CD4-positive, alpha-beta T cell treated with Interleukin-15 for 4 hours (primary cell): Measurements from ENCODE around the gene SNX18.

Source experiments
- DNase-seq: peaks from one replicate; pipeline ENCODE4 v3.0.0-alpha.2; 2020; ENCODE audit warnings: low spot score

The SNX18 gene

GRCh38 chr5:54541823-54542783 lies 24.5 kb downstream of the SNX18 start:
- DNase-seq = no peak

GRCh38 chr5:54544044-54544443 lies 26.5 kb downstream of the SNX18 start:
- no peak for DNase-seq

GRCh38 chr5:54545796-54546195 lies 28.2 kb downstream of the SNX18 start:
- DNase-seq = no peak

DNA sequence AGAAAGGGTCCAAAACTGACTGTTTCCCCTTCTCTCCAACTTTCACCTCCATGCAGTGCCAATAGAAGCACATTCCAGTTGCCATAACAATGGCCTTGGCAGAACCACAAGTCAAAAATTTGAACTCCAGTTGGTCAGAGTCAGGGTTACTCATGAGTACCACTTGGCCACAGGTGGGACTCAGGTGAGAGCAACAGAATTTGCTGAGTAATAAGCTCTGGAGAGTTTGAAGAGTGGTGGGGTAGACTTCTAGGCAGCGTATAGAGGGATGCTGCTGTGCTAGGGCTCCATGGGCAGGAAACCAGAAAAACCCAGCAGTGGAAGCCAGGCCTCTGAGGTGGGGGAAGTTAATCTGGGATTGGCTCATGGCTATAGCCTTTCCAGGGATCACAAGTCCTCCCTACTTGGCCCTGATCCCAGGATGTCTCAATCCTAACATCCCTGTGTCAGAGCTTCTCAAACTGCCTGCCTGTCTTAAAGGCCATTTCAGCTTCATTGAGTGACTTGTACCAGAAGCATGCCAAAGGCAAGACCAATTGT lies 30.2 kb downstream of the SNX18 start:
- no peak for DNase-seq

DNA sequence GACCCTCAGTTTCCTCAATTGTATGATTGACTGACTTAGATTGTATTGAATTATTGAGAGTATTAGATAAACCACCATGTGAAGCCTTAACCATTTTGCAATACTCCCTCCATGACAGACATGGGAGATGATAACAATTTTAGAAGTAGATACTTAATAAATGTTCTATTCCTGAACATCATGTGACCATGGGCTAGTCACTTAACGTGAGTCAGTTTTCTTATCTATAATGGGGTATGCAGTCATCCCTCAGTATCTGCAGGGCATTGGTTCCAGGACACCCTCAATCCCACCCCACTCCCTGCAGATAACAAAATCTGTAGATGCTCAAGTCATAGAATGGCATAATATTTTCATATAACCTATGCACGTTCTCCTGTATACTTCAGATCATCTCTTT lies 31.0 kb downstream of the SNX18 start:
- no peak for DNase-seq

DNA sequence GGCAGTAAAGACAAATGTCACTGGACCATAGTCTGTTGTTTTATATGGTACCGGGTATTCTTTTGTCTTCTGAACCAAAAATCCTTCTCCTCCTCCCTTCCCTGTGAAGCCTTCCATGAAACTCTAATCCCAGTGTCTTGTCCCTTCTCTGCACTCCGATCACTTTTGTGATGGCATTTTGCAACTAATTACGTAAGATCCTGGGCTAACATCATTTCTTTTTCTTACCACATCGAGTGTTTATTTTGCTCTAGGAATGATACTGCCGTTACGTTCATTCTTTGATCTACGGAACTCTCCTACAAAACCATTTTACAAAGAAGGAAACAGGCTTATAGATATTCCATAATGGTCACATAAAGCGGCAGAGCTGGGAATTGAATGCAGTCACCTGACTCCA lies 33.7 kb downstream of the SNX18 start:
- no peak for DNase-seq

- no peak for DNase-seq
These were observed 34.4 kb downstream of the SNX18 start for GRCh38 chr5:54551926-54552325.

DNA sequence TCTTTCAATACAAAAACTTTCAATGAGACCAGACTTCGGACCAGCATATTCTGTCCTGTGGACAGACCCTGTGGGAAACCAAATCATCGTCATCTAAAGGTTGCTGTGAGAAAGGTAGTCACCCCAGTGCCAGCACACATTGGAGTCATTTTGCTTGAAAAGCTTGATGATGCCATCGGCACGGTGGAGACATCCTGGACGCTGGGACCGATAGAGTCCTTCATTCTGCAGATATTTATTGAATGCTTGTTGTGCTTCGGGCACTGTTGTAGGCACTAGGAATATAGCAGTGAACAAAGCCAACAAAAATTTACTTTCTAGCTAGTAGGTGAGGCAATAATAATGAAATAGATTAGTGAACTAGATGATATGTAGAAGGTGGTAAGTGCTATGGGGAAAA lies 34.9 kb downstream of the SNX18 start:
- DNase-seq = no peak

- no peak for DNase-seq
These were observed 36.2 kb downstream of the SNX18 start for GRCh38 chr5:54553659-54554207.

DNA sequence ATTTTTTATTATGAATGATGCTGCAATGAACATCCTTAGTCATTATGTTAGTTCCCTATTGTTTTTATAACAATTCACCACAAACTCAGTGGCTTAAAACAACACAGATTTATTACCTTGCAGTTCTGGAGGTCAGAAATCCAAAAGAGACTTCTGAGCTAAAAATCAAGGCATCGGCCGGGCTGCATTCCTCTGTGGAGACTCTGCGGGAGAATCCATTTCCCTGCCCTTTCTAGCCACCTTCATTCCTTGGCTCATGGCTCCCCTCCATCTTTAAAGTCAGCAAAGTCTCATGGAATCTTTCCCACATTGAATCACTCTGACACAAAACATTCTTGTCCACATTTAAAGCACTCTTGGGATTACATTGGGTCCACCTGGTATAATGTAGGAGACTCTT lies 38.6 kb downstream of the SNX18 start:
- DNase-seq = no peak

DNA sequence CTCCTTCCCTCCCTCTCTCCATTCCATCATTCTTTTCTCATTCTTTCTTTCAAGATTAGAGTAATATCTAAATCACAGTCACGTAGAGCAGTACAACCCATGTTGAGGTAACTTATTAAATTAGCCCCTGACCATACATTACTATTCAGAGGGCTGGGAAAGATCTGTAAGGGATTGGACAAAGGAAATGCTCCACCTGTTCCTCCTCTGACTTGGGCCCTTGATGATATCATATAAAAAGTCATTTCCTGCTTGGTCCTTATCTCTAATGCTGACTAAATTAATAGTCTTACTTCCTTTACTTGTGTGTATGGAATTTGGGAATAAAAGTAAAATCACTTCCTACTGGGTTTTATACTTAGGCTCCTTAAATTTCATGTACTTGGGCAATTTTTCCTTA lies 40.8 kb downstream of the SNX18 start:
- no peak for DNase-seq

GRCh38 chr5:54561651-54562050 lies 44.1 kb downstream of the SNX18 start:
- no peak for DNase-seq

GRCh38 chr5:54563083-54563761 lies 45.7 kb downstream of the SNX18 start:
- DNase-seq = no peak

- no peak for DNase-seq
These were observed 50.4 kb downstream of the SNX18 start for GRCh38 chr5:54567996-54568395.

DNA sequence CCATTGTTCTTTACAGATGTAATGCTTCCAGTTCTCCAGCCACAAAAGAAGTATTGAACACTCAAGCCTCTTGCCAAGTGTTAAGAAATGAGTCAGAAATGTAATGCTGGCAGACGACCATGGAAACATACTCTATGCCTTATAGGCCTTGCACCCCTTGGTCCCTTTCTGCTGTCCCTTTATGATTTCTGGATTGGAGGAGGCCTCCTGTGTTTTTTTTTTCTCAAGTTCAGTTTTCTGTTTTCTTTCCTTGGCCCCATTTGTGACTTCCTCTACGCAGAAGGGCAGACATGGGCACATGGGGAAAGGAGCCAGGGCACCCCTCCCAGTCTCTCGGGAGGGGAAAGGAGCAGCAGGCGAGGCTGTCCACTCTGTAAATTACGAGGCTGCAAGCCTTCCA lies 53.4 kb downstream of the SNX18 start:
- DNase-seq = no peak

DNA sequence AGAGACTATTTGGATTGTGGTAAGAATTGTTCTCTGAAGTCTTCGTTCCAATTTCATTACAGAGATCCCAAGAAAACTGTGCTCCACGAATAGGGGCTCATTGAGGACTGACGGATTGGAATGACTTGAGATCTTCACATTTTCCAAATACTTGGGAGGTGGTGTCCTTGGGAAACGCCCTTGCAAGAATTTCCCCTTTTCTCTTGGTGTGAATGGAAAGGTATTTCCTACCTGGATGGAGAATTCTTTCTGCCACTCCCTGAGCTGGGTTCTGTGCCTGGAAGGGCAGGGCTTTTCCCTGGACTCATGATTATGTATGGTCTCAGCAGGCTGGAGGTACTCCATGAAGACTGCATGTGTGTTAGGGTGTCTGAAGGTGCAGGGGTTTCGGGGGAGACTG lies 53.9 kb downstream of the SNX18 start:
- DNase-seq = no peak

DNA sequence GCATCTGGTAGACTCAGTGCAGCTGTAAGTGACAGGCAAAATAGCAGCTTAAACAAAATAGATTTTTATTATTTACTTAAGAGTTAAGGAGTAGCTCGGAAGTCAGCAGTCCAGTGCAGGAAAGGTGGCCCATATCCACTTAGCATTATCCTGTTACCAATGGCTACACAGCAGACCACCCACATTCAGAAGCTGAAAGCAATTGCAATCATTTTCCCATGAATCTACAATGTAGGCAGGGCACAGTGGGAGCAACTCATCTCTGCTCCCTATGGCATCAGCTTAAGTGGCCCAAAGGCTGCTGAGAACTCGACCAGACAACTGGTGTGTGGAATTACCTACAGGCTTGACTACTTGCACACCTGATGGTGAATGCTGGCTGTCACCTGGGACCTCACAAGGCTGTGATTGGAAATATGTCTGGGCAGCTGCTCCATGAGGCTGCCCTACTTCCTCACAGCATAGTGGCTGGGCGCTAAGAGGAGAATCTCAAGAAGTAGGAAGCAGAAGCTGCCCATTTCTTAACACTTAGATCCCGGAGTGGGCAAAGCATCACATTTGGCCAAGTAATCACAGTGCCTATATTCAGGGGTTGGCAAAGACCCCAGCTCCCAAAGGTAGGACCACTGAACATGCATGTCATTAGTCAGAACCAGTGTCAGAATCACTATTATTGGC lies 56.4 kb downstream of the SNX18 start:
- DNase-seq = no peak

DNA sequence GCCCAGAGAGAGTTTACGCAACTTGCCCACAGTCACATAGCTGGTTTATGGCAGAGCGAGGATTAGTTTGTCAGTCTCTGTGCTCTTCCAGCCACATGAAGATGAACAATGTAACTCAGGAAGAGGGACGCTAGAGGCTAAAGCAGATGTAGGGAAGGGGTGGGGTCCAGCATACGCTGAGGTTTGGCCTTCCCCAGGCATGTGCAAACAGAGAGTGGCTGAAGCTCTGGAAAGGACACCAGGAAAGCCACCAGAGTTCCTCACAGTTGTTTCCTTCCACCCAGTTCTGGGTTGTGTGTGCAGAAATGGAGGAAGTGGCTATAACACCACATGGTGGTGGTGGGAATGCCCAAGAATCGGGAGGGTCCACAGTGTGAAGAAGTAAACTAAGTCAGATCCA lies 60.0 kb downstream of the SNX18 start:
- DNase-seq = no peak

- no peak for DNase-seq
These were observed 60.5 kb downstream of the SNX18 start for GRCh38 chr5:54577937-54578653.

DNA sequence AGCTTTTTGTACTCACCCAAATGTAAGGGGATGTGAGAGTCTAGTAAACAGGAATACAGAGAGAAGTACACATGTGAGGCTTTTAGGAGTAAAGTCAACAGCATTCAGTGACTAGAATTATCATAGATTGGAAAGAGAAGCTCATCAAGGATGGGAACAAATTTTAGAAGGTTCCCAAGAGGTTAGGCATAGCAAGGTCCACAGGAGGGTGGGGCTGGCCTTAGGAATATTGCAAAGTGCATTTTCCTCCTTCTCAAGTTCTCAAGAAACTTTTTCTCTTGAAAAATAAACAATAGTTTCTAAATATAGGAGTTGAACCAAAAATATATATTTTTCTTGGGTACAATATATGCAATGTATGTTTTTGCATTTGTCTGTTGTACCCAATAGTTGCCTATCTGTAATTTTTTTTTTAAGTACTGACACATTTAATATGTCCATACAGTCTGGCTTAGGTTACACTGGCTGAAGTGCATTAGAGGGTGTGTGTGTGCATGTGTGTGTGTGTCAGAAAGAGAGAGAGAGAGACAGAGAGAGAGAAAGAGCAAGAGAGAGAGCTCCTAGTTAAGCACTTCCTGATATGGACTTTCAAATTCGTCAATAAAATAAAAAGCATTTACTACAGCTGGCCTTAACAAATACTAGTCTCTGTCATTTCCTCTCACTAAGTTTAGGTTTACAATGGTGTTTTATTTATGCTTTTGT lies 62.2 kb downstream of the SNX18 start:
- DNase-seq = no peak
